HCT116 (cell line): ENCODE results near the gene FGGY. TPM values are rescaled to one million over a fixed set of nuclear protein-coding genes. Genes with fewer than 3 reads are reported as not detected.

Experiments
- ATAC-seq: fragments of 200-7000 bp; cut with Tn5 transposase; 2 replicates; pipeline ENCODE4 v1.9.1; 2020; ENCODE audit warnings: mild to moderate bottlenecking, moderate library complexity
- BruUV-seq: library from RNA; stranded (reverse); fragments of 400-500 nt; replicated peaks from 2 replicates; lab custom pipeline; 2021; lab: Mats Ljungman, UMichigan
- CTCF ChIA-PET: fragments of 300-600 bp; sonication (Branson Sonifier 250); formaldehyde crosslinking; loops from one replicate; lab custom pipeline; 2021; ENCODE audit warnings: antibody characterized with exemption; lab: Charles Lee
- POLR2A ChIA-PET: fragments of 300-600, 350-600 bp; sonication (Branson Sonifier 250); formaldehyde crosslinking; loops from one replicate; lab custom pipeline; 2021; ENCODE audit warnings: antibody characterized with exemption; lab: Charles Lee
- RAD21 ChIA-PET, 2 experiments: fragments of 300-600 bp; sonication (Branson Sonifier 250); formaldehyde crosslinking; loops; one replicate each; lab custom pipeline; 2023; ENCODE audit warnings: low total read pairs in 2 of 2; ENCODE audit not compliant: uncharacterized antibody in 2 of 2, unreplicated experiment in 2 of 2, low non-redundant PET in 1 of 2; lab: Charles Lee
- DNase-seq: peaks from one replicate; pipeline ENCODE4 v3.0.0-alpha.2; 2010; ENCODE audit warnings: low read depth, low spot score
- H2AFZ ChIP-seq: fragments of 200-600 bp; shearing (Covaris generic), sonication (generic); 2 replicates; pipeline ENCODE4 v1.6.1; 2017; ENCODE audit warnings: low read depth, mixed run types, mixed read lengths, antibody characterized with exemption, low read length; ENCODE audit not compliant: poor library complexity, severe bottlenecking
- H3K27ac ChIP-seq: 2 replicates; pipeline ENCODE4 v1.5.1; 2012; ENCODE audit warnings: low read depth, low read length
- H3K27me3 ChIP-seq: fragments of 200-600 bp; sonication (generic); 2 replicates; pipeline ENCODE4 v1.6.1; 2016; ENCODE audit warnings: mixed run types, low read length, mixed read lengths; ENCODE audit not compliant: insufficient read depth
- H3K36me3 ChIP-seq, 2 experiments: fragments of 200-500 bp in 1 of 2; fragments of 200-600 bp in 1 of 2; sonication (Bioruptor generic) in 1 of 2; sonication (generic) in 1 of 2; 2 replicates each; pipeline versions ENCODE4 v1.5.1 to v1.6.1; 2014 to 2016; ENCODE audit warnings: low read length in 2 of 2, inconsistent platforms in 1 of 2, mixed read lengths in 1 of 2, mixed run types in 1 of 2; ENCODE audit not compliant: insufficient read depth in 2 of 2, control insufficient read depth in 1 of 2
- H3K4me1 ChIP-seq, 2 experiments: fragments of 200-600 bp in 1 of 2; sonication (generic) in 1 of 2; 2 replicates each; pipeline versions ENCODE4 v1.5.1 to v1.6.1; 2012 to 2017; ENCODE audit warnings: low read length in 2 of 2, inconsistent platforms in 1 of 2, mild to moderate bottlenecking in 1 of 2, mixed read lengths in 1 of 2, mixed run types in 1 of 2, moderate library complexity in 1 of 2; ENCODE audit not compliant: insufficient read depth in 2 of 2, control insufficient read depth in 1 of 2
- H3K4me2 ChIP-seq: fragments of 200-600 bp; sonication (generic); 2 replicates; pipeline ENCODE4 v1.6.1; 2017; ENCODE audit warnings: mixed run types, low read length, mixed read lengths
- H3K4me3 ChIP-seq, 2 experiments: fragments of 200-600 bp in 1 of 2; sonication (generic) in 1 of 2; replicated peaks in 1 of 2; 2 replicates each; pipeline ENCODE4 v1.5.1; 2011 to 2016; ENCODE audit warnings: low read length in 2 of 2, control low read depth in 1 of 2, low read depth in 1 of 2, mild to moderate bottlenecking in 1 of 2, mixed read lengths in 1 of 2, mixed run types in 1 of 2
- H3K79me2 ChIP-seq: fragments of 200-600 bp; sonication (generic); 2 replicates; pipeline ENCODE4 v1.6.1; 2017; ENCODE audit warnings: mild to moderate bottlenecking, mixed run types, low read length, moderate library complexity, mixed read lengths; ENCODE audit not compliant: insufficient read depth
- H3K9ac ChIP-seq: fragments of 200-600 bp; sonication (generic); 2 replicates; pipeline ENCODE4 v1.6.1; 2016; ENCODE audit warnings: low read length, mixed read lengths
- H3K9me2 ChIP-seq: fragments of 200-600 bp; sonication (generic), shearing (Covaris generic); 2 replicates; pipeline ENCODE4 v1.6.1; 2017; ENCODE audit warnings: mixed run types, mild to moderate bottlenecking, moderate library complexity; ENCODE audit not compliant: insufficient read depth
- H3K9me3 ChIP-seq, 2 experiments: fragments of 200-500 bp in 1 of 2; fragments of 200-600 bp in 1 of 2; sonication (Bioruptor generic) in 1 of 2; sonication (generic) in 1 of 2; 2 replicates each; pipeline ENCODE4 v1.6.1; 2014 to 2017; ENCODE audit warnings: low read length in 2 of 2, mixed read lengths in 2 of 2, inconsistent platforms in 1 of 2, low read depth in 1 of 2, mild to moderate bottlenecking in 1 of 2, mixed run types in 1 of 2, moderate library complexity in 1 of 2; ENCODE audit not compliant: control insufficient read depth in 1 of 2, insufficient read depth in 1 of 2
- H4K20me1 ChIP-seq: fragments of 200-600 bp; sonication (generic), shearing (Covaris generic); 2 replicates; pipeline ENCODE4 v1.6.1; 2017; ENCODE audit warnings: mixed run types, mild to moderate bottlenecking, moderate library complexity; ENCODE audit not compliant: insufficient read depth
- ATF3 ChIP-seq: IDR thresholded peaks from 2 replicates; pipeline ENCODE4 v1.6.1; 2012
- CEBPB ChIP-seq: IDR thresholded peaks from 2 replicates; pipeline ENCODE4 v1.6.1; 2012; ENCODE audit warnings: low read depth
- CTCF ChIP-seq, 3 experiments: fragments of 200-600 bp in 1 of 3; sonication (generic) in 1 of 3; IDR thresholded peaks in 2 of 3; conservative IDR thresholded peaks in 1 of 3; 2 replicates each; pipeline ENCODE4 v1.5.1; 2012 to 2017; ENCODE audit warnings: low read depth in 2 of 3, low read length in 2 of 3, antibody characterized with exemption in 1 of 3, borderline replicate concordance in 1 of 3, control low read depth in 1 of 3, mild to moderate bottlenecking in 1 of 3, mixed read lengths in 1 of 3, mixed run types in 1 of 3, moderate library complexity in 1 of 3; ENCODE audit not compliant: insufficient read depth in 1 of 3
- EGR1 ChIP-seq: IDR thresholded peaks from 2 replicates; pipeline ENCODE4 v1.6.1; 2012; ENCODE audit warnings: low read depth
- ELF1 ChIP-seq: IDR thresholded peaks from 2 replicates; pipeline ENCODE4 v1.6.1; 2012; ENCODE audit warnings: low read depth, borderline replicate concordance
- EZH2 ChIP-seq: fragments of 200-600 bp; sonication (generic); IDR thresholded peaks from 2 replicates; pipeline ENCODE4 v1.6.1; 2017; ENCODE audit warnings: antibody characterized with exemption, mixed run types
- EZH2phosphoT487 ChIP-seq: fragments of 200-600 bp; IDR thresholded peaks from 2 replicates; pipeline ENCODE4 v1.6.1; 2018; ENCODE audit warnings: antibody characterized with exemption, borderline replicate concordance
- FOSL1 ChIP-seq: IDR thresholded peaks from 2 replicates; pipeline ENCODE4 v1.6.1; 2012; ENCODE audit warnings: low read depth
- JUND ChIP-seq: IDR thresholded peaks from 2 replicates; pipeline ENCODE4 v1.6.1; 2012
- MAX ChIP-seq: IDR thresholded peaks from 2 replicates; pipeline ENCODE4 v1.6.1; 2012
- POLR2A ChIP-seq: IDR thresholded peaks from 2 replicates; pipeline ENCODE4 v1.7.0; 2011; ENCODE audit warnings: borderline replicate concordance; ENCODE audit not compliant: insufficient read depth, insufficient read length; ENCODE audit errors: extremely low read depth
- RAD21 ChIP-seq: IDR thresholded peaks from 2 replicates; pipeline ENCODE4 v1.6.1; 2012; ENCODE audit warnings: low read depth, mild to moderate bottlenecking
- REST ChIP-seq: IDR thresholded peaks from 2 replicates; pipeline ENCODE4 v1.6.1; 2012; ENCODE audit warnings: low read depth
- SP1 ChIP-seq: IDR thresholded peaks from 2 replicates; pipeline ENCODE4 v1.6.1; 2012; ENCODE audit warnings: low read depth
- YY1 ChIP-seq: IDR thresholded peaks from 2 replicates; pipeline ENCODE4 v1.6.1; 2011; ENCODE audit warnings: low read length, low read depth, moderate library complexity, mild to moderate bottlenecking; ENCODE audit not compliant: insufficient replicate concordance; ENCODE audit errors: extremely low read depth
- ZBTB33 ChIP-seq: IDR thresholded peaks from 2 replicates; pipeline ENCODE4 v1.6.1; 2011; ENCODE audit warnings: mild to moderate bottlenecking, low read length, moderate library complexity; ENCODE audit not compliant: insufficient replicate concordance; ENCODE audit errors: extremely low read depth
- ZFX ChIP-seq: fragments of 450-650 bp; IDR thresholded peaks from 2 replicates; pipeline ENCODE4 v1.6.1; 2017
- ZNF274 ChIP-seq: fragments of 200-500 bp; sonication (Bioruptor generic); IDR thresholded peaks from 2 replicates; pipeline ENCODE4 v1.6.1; 2014; ENCODE audit warnings: mild to moderate bottlenecking, low read depth, low read length, inconsistent platforms
- intact Hi-C: fragments of 100-400 bp; cut with micrococcal nuclease; formaldehyde crosslinking; loops from 2 replicates; pipeline ENCODE4 v1.10.0; 2022
- total RNA-seq: library from RNA; stranded (reverse); gene quantifications from one replicate; pipeline ENCODE4 v1.2.1, GENCODE V29; 2021; ENCODE audit not compliant: unreplicated experiment

Gene FGGY
- total RNA-seq, 1 experiment from 2014 or later, result 10.6 TPM

- TF ChIP-seq RAD21 (no peak), ZFX (no peak), ZNF274 (no peak), ELF1 (no peak)
Observed at GRCh38 chr1:59388191-59388590, 91.3 kb downstream of the FGGY start (continued).

GRCh38 chr1:59389847-59390246, 93.0 kb downstream of the FGGY start:
- RAD21 ChIA-PET, result no interaction called here
- Histone ChIP-seq H3K27ac (no peak overlapping the region), H3K27me3 (no peaks in the 10 kb centered on the region), H4K20me1 (no peaks in the 10 kb centered on the region), H3K4me3 (no peak overlapping the region), H3K4me1 (peaks cover 0 to 3% of the 10 kb centered on the region in 2 experiments; a peak in 1 of 4 replicates), H3K9me2 (no peaks in the 10 kb centered on the region), H3K4me2 (no peak overlapping the region), H3K36me3 (no peaks in the 10 kb centered on the region), H3K9ac (no peak overlapping the region), H3K79me2 (no peaks in the 10 kb centered on the region), H2AFZ (no peak overlapping the region), H3K9me3 (no peaks in the 10 kb centered on the region)
- ATAC-seq (no peak), DNase-seq (no peak)
- CTCF ChIA-PET, result no interaction called here
- BruUV-seq, result no TSS peak
- POLR2A ChIA-PET, result no interaction called here
- intact Hi-C loops, result no loop called here
- TF ChIP-seq MAX (no peak), EGR1 (no peak), REST (no peak), EZH2 (no peak), FOSL1 (no peak), CEBPB (no peak), EZH2phosphoT487 (no peak), RAD21 (no peak), ZNF274 (no peak), ATF3 (no peak), ELF1 (no peak), ZBTB33 (no peak), POLR2A (no peak), SP1 (no peak), CTCF (IDR thresholded peaks at IDR 0.05 in 2 of 3, conservative IDR thresholded peaks at IDR 0.05 in 1 of 3; ENCODE audit: borderline replicate concordance in 1 of 3, insufficient read depth in 1 of 3, low read depth in 2 of 3, low read length in 2 of 3) (no peak), YY1 (no peak), JUND (no peak)
